ENCODE measurements around the gene NFIX.

The NFIX gene

DNA sequence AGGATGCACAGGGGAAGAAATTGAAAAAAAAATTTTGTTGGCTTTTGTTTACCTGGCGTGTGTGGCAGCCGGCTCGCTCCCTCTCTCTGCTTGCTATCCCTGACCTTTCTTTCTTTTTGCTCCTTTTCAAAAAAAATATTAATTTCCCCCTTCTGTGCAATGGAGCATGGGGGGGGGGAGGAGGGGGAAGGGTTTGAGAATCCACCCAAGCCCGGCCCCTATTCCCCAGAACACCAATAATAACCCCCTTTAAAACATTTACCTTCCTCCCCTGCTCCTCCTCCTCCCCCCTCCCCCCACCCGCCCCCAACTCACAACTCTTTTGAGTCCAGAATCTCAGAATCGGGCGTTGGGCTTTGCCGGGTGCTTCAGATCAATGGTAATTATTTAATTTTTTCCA is 28.4 kb downstream of the NFIX start:
- no peak for DNase-seq

DNA sequence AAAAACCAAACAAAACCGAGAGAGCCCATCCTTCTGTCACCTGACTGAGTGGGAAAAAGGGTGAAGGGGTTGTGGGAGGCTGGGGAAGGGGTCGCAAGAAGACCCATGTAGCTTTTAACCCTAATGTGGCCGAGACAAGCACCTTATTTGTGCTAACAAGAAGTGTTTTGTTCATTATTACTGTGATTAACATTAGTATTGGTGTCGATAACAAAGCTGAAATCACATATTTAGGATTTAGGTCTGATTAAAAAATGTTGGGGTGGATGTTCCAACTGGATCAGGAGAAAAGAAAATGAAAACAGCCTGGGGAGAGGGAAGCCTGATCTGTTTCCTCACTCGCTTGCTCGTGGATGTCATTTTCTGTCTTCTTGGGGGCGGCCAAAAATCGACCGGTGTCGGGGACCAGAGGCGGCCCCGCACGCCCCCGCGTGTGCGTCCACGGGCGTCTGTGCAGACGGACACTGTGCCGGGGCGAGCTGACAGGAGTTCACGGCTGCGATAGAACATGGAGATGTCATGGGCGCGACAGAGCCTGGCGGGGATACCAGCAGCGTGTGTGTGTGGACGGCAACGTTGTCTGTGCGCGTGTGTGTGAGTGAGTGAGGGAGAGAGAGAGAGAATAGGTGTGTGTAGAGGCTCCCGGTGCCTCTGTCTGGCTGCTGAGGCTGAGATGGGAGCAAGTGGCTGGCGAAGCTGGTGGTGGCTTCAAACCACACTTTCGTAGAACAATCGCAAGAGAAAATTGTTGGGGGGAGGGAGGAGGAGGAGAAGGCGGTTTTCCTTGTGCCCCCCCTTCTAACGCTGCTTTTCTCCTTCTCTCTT is 29.1 kb downstream of the NFIX start:
- no peak for DNase-seq

DNA sequence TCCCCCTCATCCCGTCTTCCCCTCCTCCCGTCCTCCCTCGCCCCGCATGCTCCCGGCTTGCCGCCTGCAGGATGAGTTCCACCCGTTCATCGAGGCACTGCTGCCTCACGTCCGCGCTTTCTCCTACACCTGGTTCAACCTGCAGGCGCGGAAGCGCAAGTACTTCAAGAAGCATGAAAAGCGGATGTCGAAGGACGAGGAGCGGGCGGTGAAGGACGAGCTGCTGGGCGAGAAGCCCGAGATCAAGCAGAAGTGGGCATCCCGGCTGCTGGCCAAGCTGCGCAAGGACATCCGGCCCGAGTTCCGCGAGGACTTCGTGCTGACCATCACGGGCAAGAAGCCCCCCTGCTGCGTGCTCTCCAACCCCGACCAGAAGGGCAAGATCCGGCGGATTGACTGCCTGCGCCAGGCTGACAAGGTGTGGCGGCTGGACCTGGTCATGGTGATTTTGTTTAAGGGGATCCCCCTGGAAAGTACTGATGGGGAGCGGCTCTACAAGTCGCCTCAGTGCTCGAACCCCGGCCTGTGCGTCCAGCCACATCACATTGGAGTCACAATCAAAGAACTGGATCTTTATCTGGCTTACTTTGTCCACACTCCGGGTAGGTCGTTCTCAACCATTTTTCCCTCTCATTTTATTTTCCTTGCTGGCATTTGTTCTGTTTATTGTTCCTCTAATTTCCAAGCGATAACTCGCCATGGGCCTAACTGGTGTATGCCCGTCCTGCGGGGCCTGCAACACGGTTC is 29.8 kb downstream of the NFIX start:
- no peak for DNase-seq

DNA sequence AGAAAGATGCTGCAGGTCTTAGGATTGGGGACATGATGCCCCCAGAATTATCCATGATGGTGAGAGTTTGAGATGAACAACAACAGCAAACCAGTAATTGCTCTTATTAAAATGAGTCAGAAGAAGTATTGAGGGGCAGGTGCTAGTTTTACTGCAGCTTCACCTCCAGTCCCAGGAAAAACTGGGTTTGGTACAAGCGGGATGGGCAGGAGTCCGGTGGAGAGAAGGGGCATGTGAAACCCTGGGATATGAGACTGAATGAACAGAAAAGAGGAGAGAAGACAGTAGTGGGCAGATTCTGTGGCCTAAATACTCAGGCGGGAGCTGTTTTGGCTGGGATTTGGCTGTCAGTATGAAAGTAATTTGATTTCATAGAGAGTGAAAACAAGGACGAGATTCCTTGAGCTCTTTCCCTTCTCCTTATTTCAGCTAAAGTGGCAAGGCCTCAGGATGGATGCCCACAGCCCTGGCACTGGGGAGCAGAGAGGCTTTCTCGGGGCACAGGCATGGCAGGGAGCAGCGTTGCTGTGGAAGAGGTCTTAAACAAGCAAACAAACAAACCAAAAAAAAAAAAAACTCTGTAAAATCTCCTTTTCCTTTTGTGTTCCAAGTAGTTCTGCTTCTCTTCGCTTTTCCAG is 30.7 kb downstream of the NFIX start:
- DNase-seq: no peak

DNA sequence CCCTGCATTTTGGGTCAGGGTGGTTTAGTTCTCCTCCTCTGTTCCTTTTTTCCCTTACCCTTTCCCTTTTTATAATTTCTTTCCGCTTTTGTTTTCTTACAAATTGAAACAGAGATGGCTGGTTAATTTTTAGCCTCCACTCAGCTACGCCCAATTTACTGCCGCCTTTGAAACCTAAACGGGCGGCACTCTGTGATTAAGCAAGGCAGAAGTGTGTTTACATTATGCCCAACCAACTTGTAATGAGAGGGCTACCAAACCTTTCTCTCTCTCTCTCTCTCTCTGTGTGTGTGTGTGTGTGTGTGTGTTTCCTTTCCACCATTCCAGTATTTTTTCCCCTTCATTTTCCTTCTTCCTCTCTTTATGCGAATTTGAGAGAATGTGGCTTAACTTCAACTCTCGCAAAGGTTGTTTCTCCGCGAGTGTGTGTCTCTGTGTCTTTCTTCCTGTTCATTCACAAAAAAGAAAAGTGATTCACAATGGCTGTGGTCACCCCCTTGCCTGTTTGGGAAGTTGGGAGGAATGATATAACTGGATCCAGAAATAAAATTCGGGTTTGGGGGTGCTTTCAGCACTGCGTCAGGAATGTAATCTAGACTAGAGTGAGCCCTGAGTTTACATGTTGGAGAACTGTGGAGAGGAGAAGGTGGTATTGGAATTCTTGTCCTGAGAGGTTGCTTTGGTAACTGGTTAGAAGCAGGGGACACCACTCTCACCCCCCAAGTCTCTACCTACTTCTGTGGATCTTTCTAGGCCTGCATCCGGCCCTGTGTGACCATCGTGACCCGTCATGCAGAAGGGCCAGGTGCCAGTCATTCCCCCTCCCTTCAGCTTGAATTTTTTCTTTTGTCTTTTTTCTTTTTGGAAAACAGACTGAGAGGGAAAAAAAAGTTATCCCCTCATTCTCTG is 31.4 kb downstream of the NFIX start:
- no peak for DNase-seq

DNA sequence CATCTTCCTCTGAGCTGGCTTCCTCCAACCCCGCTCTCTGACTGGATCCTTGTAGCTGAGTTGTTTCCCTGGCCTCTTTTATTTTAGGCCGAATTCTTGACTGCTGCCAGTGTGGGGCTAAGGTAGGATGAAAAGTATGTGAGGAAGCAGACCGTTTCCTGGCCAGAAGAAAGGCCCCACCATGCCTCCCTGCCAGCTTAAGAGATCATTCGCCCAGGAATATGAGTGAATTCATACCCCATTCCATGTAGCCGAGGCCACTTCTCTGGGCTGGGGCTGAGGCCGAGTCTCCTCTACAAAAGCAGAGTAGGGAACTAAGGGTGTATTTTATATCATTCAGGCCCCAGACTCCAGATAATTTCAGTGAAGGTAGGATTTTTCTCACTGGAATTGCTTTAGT is 32.3 kb downstream of the NFIX start:
- DNase-seq: no peak

DNA sequence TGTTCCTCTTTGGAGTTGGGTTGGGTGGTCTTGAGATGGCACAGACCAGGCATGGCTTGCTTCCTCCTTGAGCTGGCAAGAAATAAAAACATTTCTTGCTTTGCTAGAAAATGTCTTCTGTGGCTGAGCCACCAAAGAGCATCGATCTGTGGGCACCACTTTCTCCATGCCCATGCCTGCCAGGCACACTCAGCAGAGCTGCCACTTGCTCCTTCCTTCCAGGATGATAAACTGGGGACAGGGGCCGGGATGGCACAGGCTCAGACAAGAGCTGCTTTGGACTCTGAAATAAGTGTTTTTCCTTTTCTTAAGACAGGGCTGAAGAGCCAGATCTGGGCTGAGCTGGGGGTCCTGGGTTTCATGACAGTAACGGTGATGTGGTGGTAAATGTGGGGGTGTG is 32.8 kb downstream of the NFIX start:
- DNase-seq: no peak

DNA sequence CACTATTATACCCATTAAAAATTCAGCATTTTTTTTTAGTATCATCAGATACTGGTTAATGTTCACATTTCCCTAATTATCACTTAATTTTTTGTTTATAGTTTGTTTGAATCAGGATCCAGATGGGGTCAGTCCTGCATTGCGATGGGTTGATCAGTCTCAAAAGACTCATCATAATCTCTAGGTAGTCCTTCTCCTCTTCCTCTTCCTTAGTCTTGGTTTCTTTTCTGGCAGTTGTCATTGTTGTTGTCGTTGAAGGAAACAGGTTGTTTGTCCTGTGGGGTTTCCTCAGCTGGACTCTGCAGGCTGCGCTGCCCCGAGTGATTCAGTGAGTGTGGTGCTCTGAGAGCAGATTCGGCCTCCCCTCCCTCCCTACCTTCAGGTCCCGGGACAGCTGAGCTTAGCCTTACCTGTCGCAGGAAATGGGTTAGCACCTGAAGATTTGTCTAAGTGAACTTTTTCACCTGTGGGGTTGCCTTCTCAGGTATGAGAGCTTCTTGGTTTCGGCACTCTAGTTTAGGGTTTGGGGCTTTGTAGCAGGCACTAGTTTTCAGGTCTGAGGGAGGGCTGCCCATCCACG is 34.1 kb downstream of the NFIX start:
- DNase-seq: no peak

DNA sequence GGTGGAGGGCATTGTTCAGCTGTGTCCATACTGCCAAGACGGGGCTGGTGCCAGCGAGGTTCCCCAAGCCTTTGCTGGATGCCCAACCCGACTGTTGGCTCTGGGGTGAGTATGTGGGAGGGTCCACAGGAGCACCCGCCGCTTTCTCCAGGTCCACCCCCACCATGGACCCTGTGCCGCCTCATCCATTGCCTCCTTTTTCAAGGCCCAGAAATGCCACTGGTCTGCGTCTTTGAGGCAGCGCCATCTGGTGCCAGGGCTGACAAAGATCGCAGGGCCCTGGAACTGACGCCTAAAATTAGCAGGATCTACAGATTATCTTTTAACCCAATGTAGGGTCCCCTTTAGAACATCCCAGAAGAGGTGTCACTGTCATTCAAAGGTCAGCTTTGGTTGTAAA is 34.6 kb downstream of the NFIX start:
- no peak for DNase-seq

DNA sequence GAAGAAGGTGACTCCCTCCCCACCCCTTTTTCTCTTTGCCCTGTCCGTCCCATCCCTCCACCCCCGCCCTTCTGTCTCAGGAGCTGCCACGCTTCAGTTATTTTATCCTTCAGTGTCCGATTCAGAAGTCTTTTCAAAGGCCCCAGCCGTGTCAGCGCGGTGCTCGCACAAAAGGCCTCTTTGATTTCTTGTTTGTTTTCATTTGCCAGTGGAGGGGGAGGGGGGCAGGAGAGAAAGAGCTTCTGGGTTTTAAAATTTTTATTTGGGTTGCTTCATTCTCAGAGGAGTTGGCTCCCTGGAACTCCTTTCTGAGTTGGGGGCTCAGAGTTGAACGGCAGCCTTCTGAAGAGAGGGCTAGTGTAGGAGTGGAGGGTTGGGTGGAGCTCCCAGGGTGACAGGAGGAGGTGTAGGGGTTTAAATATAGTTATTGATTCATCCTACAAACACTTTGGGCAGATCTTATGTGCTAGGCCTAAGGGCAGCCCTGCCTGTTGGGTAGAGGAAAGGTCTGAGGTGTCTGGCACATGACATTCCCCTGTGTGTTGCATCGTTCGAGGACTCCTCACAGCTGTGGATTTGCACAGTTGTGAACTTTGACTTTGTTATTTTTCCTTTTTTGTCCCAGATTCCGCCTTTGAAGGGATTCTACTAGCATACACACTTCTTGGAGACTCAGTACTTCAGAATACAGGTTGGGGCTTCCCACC is 36.8 kb downstream of the NFIX start:
- DNase-seq: no peak

DNA sequence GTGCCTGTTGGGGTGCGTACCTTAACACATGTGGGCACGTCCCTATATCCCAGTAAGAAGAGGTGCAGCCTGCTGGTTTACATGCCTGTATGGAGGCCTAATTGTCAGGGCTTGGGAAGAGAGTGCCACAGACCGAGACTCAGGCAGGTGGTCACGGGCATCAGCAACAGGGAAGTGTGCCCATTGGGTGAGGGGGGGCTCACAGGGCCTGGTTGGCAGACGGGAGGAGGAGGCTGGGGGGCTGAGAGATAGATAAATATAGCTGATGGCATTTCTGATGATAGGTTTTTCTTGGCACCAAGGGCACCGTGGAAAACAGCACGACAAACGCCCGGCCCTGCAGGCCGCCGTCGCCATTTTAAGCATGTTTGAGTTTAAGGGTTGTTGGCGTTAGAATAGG is 37.6 kb downstream of the NFIX start:
- no peak for DNase-seq

DNA sequence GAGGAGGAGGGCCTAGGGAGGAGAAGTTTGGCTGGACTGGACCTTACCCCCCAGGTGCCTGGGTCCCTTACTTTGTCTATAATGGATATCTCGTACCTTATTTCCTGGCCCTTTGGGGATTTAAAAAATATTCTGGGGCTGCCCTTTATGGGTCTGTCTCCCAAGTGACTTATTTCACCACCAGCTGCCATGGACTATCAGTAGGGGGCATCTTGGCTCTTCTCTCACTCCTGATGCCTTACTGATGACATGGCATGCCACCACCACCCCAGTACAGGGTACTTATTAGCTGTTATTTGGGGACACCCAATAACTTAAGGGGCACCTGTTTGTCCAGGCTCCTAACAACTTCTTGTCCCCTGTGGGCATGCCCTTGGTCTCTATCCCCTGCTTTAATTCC is 38.0 kb downstream of the NFIX start:
- DNase-seq: no peak

DNA sequence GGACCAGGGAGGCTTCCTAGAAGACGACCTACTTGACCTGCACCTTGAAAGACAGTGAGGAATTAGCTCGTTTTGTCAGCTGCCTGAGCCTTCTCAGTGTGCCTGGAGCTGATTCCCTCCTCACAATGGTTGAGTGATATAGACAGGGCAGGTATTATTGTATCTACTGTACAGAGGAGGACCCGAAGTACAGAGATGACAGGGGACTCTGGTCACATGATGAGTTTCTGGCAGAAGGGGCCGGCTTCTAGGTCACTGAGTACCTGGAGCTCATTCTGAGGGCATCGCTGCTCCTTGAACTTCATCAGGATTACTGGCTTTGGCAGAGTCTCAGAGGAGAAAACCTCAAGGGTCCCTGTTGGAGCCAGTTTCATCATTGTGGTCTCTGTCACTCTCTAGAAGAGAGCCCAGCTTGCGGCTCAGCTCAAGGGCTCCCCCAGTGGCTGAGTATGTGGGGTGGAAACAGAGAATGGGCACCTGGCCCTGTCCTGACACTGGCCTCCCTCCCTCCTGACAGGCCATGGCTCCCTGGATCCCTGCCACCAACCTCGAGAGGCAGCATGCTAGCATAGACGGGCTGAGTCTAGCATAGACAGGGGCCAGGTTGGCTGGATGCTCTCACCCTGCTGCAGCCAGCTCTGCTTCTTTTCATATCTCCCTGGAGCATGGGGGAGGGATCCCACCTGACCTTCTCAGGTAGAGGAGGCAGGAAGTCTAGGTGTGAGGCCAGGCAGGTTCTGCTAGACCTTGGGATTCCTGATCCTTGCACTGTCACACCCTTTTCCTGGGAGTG is 38.7 kb downstream of the NFIX start:
- DNase-seq: peak; percentile 19

DNA sequence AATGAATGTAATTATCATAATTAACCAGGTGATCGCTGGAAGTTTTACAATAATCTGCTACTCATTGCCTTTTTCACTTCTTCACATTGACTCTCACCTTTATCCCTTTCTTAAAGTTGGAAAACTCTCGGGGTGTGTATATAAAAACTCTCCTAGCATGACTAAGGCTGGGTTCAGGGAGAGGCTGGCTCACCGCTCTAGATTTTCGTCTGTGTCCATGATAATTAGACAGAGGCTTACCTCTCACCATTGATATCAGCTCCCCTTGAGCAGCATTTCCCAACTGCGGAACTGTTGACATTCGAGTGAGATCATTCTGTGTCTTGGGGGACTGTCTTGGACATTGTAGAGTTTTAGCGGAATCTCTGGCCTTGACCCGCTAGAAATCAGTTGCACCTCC is 39.4 kb downstream of the NFIX start:
- no peak for DNase-seq

DNA sequence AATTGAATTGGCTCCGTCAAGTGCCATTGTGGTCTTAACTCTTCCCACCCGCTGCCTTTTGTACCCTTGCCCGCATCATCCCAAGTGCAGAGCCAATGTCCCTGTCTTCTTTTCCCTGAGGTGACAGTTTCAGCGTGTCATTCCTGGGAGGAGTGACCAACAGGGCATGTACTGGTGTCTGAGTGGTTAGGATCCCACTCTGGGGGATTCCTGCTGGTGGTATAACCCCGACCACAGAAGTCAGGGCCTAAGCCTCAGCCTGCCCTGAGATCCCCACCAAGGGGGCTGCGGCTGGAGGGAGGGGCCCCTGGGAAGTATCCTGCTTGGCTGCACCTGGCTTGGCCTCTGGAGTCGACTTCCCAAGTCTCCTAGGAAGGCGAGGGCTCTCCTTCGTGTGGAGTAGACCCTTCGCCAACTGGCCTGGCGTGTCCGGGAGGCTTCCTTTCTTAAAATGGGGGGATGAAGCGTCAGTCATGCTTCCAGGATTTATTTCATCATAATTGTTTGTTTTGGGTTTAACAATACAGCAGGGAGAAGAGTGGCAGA is 40.6 kb downstream of the NFIX start:
- no peak for DNase-seq

DNA sequence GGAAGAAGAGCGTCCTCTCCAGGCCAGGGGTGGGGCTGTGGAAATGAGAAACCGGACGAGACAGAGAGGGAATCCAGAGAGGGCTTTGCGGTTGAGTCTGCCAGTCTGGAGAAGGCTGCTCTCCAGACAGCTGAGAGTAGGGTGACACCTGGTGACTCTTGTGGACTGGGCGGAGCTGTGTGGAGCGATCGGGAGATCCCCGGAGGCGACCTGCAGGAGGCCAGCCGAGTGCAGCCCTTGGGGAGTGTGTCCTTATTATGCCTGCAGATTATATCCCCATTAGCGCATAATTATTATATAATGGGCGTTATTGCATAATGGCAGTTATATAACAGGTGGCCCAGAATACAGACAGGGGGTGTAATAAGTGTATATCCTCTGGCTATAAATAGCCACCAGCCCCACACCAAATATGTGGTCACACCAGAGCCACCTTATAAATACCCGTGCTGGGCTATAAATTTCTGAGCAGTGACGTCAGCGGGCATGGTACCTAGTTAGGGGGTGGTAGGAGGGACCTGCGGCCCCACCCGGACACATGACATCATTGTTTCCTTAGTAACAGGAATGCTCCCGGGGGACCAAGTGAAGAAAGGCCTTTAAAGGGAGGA is 41.2 kb downstream of the NFIX start:
- no peak for DNase-seq

DNA sequence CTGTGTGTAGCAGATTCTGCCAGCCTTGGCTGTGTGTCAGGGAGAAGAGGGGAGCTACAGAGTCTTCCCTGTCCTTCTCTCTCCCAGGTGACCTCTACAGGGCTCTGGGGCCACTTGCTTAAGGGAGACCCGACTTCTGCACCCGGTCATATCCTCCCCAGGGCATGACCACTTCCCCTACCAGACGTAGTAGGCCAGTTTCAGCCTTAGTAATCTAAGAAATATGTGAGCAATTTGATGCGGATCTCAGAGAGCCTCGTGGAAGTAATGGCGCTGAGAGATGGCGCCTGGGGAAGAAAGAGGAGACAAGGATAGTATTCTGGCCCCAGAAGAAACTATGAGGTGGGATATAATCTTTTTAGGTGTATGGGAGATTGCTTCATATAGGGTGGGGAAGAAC is 41.9 kb downstream of the NFIX start:
- DNase-seq: no peak

DNA sequence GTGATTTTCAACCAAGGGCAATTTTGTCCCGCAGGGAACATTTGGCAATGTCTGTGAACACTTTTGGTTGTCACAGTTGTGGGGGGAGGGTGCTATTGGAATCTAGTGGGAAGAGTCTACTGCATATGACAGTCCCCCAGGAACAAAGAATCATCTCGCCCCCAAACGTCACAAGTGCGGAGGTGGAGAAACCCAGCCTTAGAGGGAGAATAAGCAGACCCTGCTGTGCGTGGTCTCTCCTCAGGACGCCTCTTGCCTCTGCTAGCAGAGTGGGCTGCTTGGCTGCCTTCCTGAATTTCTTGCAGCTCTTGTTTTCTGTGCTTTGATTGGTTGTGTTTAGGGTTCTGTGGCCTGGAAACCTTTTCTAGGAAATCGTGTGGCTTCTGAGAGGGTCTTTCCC is 42.5 kb downstream of the NFIX start:
- no peak for DNase-seq

DNA sequence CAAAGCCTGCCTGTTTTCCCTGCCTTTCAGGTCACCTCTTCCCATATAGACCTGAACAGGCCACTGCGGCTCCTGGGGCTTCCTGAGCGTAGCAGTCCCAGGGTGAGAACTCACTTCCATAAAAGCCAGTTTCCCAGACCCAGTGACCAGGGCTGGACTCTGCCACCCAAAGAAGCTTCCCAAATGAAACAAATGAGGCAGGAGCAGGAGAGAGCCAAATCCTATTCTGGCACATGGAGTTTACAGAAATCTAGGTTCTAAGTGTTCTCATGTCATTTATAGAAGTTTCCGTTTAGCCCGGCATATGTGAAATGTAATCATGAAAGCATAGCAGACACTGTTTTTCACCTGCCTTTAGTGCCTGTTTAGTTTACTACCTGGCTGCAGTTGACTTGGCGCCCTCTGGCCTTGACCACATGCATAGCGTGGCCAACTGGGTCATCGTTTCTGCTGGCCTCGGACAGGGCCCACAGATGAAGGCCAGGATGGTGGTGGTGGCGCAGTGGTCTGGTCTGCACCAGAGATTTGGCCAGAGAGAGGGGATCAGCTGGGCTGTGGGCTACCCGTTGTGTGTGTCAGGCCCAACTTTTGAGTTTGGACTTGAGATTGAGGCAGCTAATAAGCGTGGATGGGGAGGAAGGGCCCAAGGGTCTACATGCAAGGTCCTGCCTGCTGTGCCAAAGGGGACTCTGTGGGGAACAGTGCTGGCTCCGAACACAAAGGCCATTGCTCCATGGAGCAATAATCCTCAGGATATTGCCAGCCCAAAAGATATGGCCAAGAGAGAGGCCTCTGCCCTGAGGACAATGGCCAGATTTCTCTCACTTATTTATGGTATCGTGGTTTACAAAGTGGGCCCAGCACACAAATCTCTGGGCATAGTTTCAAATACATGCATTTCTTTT is 43.3 kb downstream of the NFIX start:
- no peak for DNase-seq

Measured in effector CD4-positive, alpha-beta T cell (primary cell).